Mesodermal cell (in vitro differentiated cells): ENCODE measurements around the gene CACNA1C.
"Not testable (repeated sequence)": the region's sequence is repeated elsewhere in the genome, so short reads cannot be mapped to it uniquely, and the experiment has no call there.

Experiments used
- H3K27ac ChIP-seq: 2 replicates; pipeline ENCODE4 v1.7.0; 2013; ENCODE audit warnings: mild to moderate bottlenecking, low read depth, low read length, moderate library complexity; ENCODE audit not compliant: severe bottlenecking
- H3K36me3 ChIP-seq: 2 replicates; pipeline ENCODE4 v1.7.1; 2013; ENCODE audit warnings: mild to moderate bottlenecking, low read length, moderate library complexity; ENCODE audit not compliant: control insufficient read depth, insufficient read depth
- H3K4me1 ChIP-seq: one replicate; pipeline ENCODE4 v1.7.1; 2013; ENCODE audit warnings: mild to moderate bottlenecking, low read length; ENCODE audit not compliant: insufficient read depth, control insufficient read depth, poor library complexity, severe bottlenecking
- H3K4me3 ChIP-seq: 2 replicates; pipeline ENCODE4 v1.7.0; 2013; ENCODE audit warnings: low read length, control low read depth, mild to moderate bottlenecking; ENCODE audit not compliant: insufficient read depth, poor library complexity, severe bottlenecking; ENCODE audit errors: extremely low read depth
- H3K9me3 ChIP-seq: 2 replicates; pipeline ENCODE4 v1.7.1; 2013; ENCODE audit warnings: mild to moderate bottlenecking, low read length, moderate library complexity; ENCODE audit not compliant: control insufficient read depth
- WGBS, 2 experiments: methylation state at CpG; one replicate each; pipeline ENCODE4 v1.1.5; 2013; ENCODE audit warnings: missing lambda C conversion rate in 2 of 2; ENCODE audit not compliant: insufficient coverage in 2 of 2; 5-methylcytosine and 5-hydroxymethylcytosine counted together

The CACNA1C gene

DNA sequence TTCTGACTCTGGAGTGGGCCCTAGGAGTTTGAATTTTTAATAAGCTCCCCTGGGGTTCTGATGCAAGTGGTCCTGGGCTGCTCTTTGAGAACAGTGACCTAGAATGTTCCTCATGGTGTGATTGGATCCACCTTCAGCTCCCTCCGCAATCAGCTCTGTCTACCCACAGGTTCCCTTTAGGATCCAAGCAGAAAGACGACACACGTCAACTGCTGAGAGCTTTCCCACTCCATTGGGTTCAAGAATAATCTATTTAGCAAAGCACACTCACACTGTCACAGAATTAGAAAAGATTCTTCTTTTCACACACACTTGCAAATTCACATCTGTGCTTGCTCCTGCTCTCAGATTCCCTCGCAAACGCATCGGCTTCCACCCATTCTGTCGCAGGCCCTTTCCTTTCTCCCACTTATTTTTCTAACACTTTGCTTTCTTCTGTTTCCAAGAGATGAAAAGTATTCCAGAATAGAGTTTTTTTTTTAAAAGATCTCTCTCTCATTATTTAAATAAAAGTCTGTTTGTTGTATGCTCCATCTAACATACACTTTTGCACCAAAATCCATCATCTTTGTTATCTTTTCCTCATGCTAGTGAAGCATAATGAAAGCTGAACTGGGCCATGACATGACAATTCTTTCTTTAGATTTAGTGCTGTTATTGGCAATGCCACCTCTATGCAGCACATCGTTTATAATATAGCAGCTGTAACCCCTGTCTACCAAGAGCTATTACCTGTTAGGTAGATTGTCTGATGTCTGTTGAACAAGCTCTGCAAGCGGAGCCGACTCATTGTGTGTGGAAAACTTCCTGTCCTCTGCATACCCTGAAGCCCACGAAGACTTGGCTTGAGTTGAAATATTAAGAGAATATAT lies 73.1 kb downstream of the CACNA1C start:
- no peaks in the 10 kb centered on the region for H3K9me3 ChIP-seq
- no peak overlapping the region for H3K4me3 ChIP-seq
- no peak overlapping the region for H3K27ac ChIP-seq
- WGBS, 2 experiments, result 88 to 93% methylated on average over 7 to 9 of the region's 11 CpGs
- H3K36me3 ChIP-seq, result peaks cover 3% of the 10 kb centered on the region
- H3K4me1 ChIP-seq, result no peaks in the 10 kb centered on the region

- Histone ChIP-seq H3K4me1 (no peaks in the 10 kb centered on the region), H3K27ac (no peak overlapping the region), H3K36me3 (peaks cover 3% of the 10 kb centered on the region), H3K9me3 (no peaks in the 10 kb centered on the region), H3K4me3 (no peak overlapping the region)
- 84 to 88% methylated on average over 4 to 5 of the region's 8 CpGs for WGBS, 2 experiments
These were observed 74.1 kb downstream of the CACNA1C start for GRCh38 chr12:2126676-2127406.

- H3K4me1 ChIP-seq, result no peaks in the 10 kb centered on the region
- H3K4me3 ChIP-seq, result no peak overlapping the region
- 91 to 92% methylated on average over 5 of the region's 7 CpGs for WGBS, 2 experiments
- H3K36me3 ChIP-seq, result no peaks in the 10 kb centered on the region
- no peaks in the 10 kb centered on the region for H3K9me3 ChIP-seq
- H3K27ac ChIP-seq, result no peak overlapping the region
These were observed 76.3 kb downstream of the CACNA1C start for GRCh38 chr12:2129076-2129475.

- not testable (repeated sequence) for H3K27ac ChIP-seq, H3K9me3 ChIP-seq, H3K36me3 ChIP-seq, H3K4me1 ChIP-seq, H3K4me3 ChIP-seq
- WGBS, 2 experiments, result 71% methylated on average over 4 of the region's 37 CpGs; no CpG with 5 or more reads in 1 of the 2 experiments
These were observed 83.1 kb downstream of the CACNA1C start for GRCh38 chr12:2135661-2136418.

GRCh38 chr12:2136901-2137300 lies 84.1 kb downstream of the CACNA1C start:
- 98 to 100% methylated on average over 8 to 9 of the region's 10 CpGs for WGBS, 2 experiments
- no peaks in the 10 kb centered on the region for H3K9me3 ChIP-seq
- H3K4me3 ChIP-seq, result no peak overlapping the region
- H3K27ac ChIP-seq, result no peak overlapping the region
- H3K36me3 ChIP-seq, result no peaks in the 10 kb centered on the region
- no peaks in the 10 kb centered on the region for H3K4me1 ChIP-seq

GRCh38 chr12:2137711-2138110 lies 84.9 kb downstream of the CACNA1C start:
- 85 to 92% methylated on average over 10 of the region's 10 CpGs for WGBS, 2 experiments
- H3K4me3 ChIP-seq, result no peak overlapping the region
- H3K4me1 ChIP-seq, result no peaks in the 10 kb centered on the region
- H3K36me3 ChIP-seq, result no peaks in the 10 kb centered on the region
- H3K27ac ChIP-seq, result no peak overlapping the region
- H3K9me3 ChIP-seq, result no peaks in the 10 kb centered on the region

GRCh38 chr12:2138294-2138693 lies 85.5 kb downstream of the CACNA1C start:
- no peaks in the 10 kb centered on the region for H3K36me3 ChIP-seq
- H3K27ac ChIP-seq, result no peak overlapping the region
- H3K4me3 ChIP-seq, result no peak overlapping the region
- no peaks in the 10 kb centered on the region for H3K4me1 ChIP-seq
- WGBS, 2 experiments, result 97 to 98% methylated on average over 9 to 10 of the region's 10 CpGs
- no peaks in the 10 kb centered on the region for H3K9me3 ChIP-seq

DNA sequence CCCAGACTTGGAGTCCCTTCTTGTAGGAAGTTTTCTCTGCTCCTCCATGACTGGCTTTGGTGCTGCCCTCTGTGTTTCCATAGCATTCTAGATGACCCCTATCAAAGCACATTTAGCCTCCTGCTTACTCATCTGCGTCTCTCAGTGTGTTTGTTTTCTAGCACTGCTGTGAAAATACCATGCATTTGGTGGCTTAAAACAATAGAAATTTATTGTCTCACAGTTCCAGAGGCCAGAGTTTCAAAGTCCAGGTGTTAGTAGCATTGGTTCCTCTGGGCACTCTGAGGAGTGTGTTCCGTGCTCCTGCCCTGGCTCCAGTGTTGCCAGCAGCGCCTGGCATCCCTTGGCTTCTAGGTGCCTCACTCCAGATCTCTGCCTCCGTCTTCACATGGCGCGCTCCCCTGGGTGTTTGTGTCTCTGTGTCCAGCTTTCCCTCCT lies 86.1 kb downstream of the CACNA1C start:
- Histone ChIP-seq H3K4me3 (no peak overlapping the region), H3K36me3 (no peaks in the 10 kb centered on the region), H3K27ac (no peak overlapping the region), H3K9me3 (no peaks in the 10 kb centered on the region), H3K4me1 (no peaks in the 10 kb centered on the region)
- WGBS, 2 experiments, result 96 to 98% methylated on average over 5 to 6 of the region's 6 CpGs

GRCh38 chr12:2139651-2140050 lies 86.9 kb downstream of the CACNA1C start:
- no peaks in the 10 kb centered on the region for H3K4me1 ChIP-seq
- no peaks in the 10 kb centered on the region for H3K9me3 ChIP-seq
- no peak overlapping the region for H3K27ac ChIP-seq
- WGBS, 2 experiments, result 96 to 97% methylated on average over 3 to 8 of the region's 10 CpGs
- no peak overlapping the region for H3K4me3 ChIP-seq
- H3K36me3 ChIP-seq, result no peaks in the 10 kb centered on the region

DNA sequence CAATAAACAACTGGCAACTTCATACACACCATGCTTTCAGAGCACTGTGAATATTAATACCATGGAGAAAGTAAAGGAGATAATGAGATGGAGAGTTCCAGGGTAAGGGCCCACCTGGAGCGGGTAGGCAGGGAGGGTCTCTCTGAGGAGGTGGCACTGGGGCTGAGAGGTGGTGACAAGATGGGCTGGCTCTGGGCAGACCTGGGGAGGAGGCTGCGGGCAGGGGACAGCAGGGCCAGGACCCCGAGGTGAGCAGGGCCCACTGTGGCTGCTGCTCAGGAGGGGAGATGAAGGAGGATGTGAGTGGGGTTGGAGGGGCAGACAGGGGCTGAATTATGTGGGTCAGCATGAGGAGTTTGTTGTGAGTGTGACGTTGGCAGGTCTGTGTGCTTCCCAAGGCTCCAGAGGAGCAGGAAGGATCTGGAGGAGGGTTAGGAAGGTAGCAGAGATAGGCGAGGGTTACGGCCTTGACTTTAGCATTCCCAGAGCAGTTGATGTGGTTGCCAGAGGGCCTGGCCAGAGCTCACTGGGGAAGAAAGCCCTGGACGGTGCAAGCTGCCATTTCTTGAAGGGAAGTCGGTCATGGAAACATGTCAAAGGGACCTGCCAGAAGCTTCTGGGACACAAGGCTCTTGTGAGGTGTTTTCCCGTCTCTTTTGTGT lies 88.2 kb downstream of the CACNA1C start:
- Histone ChIP-seq H3K4me3 (no peak overlapping the region), H3K27ac (no peak overlapping the region), H3K9me3 (no peaks in the 10 kb centered on the region), H3K4me1 (no peaks in the 10 kb centered on the region), H3K36me3 (no peaks in the 10 kb centered on the region)
- WGBS, 2 experiments, result 89 to 96% methylated on average over 8 to 9 of the region's 9 CpGs
